NCI-H526 treated with DMSO at 0.1 percent for 48 hours (cell line): ENCODE measurements around the gene GPR132.

Source experiments
- DNase-seq: peaks from one replicate; lab custom pipeline; 2025; lab: John Stamatoyannopoulos, UW

Gene GPR132

DNA sequence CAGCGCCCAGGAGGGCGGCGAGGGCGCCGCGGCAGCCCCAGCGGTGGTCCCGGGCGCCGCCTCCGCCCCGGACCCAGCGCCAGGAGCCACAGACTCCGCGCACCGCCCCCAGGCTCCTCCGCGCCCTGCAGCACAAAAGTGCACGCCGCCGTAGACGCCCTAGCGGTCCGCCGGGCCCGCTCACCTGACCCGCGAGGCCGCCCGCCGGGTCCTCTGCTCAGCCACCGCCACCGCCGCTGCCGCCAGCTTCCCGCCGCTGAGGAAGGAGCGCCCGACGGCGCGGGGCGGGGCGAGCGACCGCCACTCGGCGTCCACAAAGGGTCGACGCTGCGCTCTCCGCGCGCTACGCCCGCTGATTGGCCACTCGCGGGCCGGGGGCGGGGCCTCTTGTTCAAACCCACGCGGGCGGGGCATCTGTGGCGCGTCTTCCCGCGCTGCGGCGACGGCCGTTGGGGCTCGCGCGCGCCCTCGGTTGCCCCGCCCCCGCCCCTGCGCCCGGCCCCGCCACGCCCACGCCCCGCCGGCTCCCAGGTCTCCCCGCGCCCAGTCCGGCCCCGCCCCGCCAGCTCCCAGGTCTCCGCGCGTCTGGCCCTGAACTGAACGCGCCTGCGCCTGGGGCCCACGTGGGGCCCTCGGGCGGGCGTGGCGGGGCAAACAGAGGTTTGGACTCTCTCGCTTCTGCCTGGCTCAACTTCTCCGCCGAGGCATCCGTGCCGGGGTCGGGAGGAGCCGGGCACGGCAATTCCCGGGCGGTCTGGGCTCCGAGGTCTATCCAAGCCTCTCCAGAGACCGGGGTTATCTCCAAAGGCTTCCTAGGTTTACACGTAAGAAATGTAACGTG, 44.2 kb downstream of the GPR132 start, which contains the start of gene CDCA4:
CDCA4 (minus strand) TSS at position 269 of the 841 bp plus-strand sequence. CDS start 9,154 bp downstream, outside the sequence.
- peak; percentile 92 for DNase-seq

DNA sequence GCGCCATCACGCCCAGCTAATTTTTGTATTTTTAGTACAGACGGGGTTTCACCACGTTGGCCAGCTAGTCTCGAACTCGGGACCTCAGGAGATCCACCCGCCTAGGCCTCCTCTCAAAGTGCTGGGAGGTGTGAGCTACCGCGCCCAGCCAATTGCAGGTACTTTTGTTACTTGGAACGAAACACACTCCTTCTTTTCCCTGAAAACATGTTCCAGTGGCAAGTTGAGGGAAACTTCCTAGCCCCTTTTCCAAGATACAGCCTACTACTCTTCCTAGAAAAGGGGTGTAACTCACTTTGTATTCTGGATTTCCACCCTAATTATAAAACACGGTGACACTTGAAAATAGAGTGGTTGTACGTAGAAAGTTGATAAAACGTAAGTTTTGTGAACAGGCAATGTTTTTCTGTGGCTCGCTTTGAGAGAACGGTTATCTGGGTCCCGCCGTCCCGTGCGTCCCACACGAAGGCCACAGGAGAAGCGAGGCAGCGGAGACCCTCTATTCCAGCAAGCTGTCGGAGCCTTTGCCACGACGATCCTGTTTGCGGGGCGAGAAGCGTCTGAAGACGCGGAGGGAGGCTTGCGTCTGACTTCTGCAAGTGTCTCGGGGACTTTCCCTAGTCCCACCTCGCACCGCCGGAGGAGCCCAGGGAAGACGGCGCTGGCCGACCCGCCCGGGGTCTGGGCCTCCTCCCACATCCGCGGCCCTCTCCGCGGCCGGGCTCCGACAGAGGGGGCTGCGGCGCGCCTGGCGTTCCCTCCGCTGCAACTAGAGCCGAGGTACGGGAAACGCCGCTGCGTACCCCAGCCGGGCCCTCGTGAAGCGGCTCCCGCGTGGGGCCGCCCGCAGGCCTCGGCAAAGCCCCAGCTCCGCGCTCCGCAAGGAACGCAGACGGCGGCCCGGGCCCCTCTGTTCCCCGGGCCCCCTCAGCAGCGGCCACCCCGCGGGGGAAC, 45.1 kb downstream of the GPR132 start:
- DNase-seq = no peak

DNA sequence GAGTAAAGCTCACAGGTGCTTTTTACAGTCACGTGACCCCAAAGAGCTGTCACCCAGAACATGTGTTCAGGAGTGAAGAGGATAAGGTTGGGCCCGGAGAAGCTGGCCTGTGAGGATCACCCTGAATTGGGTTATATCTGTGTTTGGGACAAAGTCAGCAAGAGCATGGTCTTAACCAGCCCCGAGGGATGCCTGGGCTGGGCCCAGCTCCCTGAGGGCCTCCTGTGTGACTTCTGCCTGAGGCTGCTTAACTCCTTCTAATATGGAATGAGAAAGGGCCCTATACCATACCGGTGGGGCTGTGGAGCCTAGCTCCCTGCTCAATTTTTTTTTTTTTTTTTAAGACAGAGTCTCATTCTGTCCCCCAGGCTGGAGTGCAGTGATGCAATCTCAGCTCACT, 46.8 kb downstream of the GPR132 start:
- no peak for DNase-seq

DNA sequence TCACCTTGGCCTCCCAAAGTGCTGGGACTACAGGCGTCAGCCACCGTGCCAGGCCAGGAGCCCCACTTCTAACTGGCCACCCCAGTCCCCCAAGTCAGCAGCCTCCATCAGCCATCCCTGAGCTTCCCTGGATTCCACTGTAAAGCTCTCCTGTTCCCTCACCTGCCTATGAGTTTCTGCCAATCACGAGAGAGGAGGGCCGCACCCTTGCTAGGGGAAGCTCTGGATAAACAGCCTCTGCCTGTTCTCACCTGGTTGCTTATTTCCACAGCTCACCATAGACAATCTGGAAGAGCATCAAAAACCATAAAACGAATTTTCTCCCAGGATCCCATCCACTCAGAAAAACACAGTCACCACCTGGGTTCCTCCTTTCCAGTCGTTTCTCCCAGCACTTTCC, 49.3 kb downstream of the GPR132 start:
- peak; percentile 25 for DNase-seq

DNA sequence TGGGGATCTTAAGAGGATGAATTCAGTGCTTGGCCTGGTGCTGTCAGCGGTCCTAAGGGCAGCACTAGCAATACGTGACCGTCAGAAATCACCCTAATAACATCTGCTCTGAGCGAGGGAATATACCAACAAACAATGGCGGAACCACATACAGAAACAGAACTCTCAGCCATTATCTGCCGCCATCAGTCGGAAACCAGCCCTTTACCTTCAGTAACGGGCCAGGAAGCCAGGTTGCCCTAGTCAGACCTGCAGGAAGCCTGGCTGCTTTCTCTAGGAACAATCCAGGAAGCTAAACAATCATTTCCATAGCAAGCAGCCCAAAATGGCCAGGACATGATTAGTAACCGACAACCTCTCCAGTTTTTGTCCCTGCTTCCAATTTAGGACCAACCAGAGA, 50.0 kb downstream of the GPR132 start:
- DNase-seq = no peak

DNA sequence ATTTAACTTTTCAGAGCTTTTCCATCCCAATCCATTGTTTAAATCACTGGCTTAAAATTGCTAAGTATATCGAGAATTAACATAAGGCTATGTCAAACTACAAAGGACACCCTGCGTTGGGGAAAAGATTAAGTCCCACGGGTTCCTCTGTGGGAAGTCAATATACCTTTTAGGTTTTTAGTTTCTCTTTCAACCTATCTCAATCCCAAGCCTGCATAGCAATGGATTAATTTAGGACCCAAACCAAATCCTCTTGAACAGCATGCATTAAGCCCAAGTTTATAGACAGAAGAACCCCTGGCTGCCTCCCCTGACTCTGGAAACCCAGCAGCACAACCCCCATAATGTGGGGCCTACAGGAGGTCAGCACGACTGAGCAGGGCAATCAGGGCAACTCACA, 50.6 kb downstream of the GPR132 start:
- no peak for DNase-seq

DNA sequence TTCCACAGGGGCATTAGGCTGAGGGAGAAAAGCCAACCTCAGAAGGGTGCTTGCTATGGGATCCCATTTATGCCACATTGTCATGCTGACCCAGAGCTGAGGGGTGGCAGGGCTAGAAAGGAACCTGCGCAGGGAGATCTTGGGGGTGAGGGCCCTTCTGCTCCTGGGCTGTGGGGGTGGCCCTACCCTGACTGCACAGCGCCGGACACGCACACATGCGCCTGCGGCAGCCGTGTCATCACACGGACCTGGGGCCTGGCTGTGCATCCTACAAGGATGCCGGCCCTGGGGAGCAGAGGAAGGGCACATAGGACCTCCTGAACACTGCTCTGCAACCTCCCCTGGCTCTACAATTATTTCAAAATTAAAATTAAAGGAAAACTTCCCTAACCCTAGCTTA, 51.2 kb downstream of the GPR132 start:
- no peak for DNase-seq

DNA sequence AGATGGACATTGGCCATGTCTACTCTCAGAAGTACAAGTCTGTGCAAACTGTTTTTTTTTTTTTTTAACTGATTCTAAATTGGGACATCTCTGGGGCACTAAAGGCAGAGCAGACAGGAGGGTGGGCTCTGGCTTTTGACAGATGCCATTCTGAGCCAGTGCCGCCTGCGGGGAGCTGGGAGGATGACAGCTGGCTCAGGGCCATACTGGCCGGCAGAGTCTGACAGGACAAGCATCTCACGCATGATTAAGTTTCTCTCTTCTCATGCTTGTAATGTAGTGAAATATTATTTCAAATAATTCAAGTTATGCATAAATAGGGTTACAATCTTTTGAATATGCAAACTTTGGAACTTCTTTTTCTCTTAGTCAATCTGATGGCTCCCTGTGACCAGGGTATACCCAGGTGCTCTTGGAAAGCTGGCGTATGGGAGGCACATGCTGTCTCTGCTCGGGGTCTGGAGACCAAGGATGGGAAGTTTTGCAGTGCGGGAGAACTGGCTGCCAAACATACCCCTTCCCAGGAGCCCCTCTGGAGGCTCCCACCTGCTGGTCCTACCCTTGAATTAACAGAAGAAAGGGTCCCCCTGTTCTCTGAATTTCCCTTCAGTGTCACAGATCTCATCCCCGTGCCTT, 52.0 kb downstream of the GPR132 start:
- peak; percentile 94 for DNase-seq

DNA sequence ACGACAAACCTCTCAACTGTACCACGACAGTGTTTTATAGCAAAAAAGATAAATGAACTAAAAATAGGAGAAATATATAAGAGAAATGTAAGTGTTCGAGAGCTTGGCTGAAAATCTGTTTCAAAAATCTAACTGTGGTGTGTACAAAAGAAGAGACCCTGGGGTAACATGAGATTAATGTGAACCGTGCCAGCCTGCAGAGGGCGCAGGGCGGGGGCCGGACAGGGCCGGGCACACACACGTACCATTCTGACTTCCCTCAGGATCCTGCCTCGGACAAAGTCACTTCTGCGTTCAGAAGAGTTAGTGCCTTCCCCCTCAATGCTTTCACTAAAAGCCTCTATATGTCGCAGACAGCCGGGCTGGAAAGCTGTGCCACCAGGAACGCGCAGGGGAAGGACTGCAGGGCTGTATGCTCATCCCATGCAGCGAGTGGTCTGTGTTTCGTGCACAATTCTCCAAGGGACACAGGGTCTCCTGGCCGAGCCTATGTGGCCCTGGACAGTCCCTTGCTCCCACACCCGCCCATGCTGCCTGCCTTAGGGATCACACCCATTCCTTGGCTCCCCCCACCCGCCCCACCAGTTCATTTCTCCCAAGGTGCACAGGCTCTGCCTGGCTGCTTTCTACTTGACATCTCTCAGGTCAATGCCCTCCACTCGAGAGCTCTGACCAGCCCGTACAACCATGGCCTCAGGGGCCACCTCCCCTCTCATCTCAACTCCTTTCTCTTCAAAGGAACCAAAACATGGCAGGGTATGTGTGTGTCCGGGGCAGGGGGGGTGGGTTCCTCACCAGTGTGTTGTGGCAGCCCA, 52.9 kb downstream of the GPR132 start:
- DNase-seq = peak; percentile 44

DNA sequence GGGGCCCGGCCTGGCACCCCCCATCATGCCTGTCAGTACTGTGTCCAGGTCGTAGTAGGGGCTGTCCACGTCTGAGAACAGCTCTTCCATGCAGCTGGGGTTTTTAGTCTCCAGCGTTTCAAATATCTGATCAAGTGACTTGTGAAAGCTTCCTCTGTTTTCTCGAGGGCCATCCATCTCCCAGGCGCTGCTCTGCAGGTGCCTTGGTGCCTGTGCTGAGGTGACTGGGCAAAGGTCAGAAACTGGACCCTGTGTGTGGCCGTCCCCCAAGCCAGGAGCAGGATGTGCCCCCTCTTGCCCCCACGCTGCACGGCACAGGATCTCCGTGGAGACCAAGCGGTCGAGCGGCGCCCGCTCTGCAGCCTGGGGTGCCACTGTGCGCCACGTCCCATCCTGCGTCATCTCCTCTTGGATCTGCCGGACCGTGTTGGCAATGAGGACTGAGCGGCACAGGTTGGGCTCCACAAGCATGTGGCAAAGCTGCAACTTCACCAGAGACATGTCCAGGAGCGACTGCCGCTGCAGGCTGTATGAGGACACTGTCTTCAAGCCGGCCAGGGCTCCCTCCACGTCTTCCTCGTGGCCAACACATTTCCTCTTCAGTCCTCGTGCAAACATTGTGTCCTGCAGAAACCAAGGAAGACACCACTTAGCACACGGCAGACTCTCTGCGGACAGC, 53.8 kb downstream of the GPR132 start:
- DNase-seq = no peak

DNA sequence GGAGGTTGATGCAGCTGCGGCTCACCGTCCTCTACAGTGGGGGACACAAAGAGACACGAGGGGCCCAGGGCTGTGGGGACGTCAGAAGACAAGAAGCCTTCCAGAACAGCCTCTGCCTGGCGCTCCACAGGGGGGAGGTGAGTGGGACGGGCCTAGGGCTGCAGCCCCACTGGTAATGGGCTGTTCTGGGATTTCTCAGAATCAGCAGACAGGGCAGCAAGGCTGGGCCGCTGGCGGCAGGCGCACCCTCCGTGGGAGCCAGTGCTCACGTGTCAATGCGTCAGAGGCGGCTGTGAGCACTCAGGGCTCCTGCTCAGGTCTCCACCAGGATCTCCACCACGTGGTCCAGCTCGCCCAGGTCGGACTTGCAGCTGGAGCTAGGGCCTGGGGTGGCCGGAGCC, 54.3 kb downstream of the GPR132 start:
- no peak for DNase-seq

DNA sequence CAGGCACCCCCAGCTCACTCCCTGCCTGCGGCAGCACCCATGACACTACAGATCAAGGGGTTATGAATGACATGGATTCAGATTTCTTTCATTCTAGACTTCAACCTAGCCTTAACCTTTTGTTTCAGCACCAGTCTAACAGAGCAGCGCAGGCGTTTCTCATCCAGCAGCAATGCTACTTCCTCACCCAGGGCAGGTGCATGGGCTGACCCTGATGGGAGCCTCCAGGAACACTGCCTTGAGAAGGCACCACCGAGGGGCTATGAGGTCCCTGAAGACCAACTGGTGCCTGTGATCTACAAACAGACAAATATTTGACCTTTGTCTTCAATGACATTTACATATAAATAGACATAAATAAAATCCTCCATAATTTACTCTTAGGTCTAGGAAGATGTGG, 55.1 kb downstream of the GPR132 start:
- DNase-seq = no peak

DNA sequence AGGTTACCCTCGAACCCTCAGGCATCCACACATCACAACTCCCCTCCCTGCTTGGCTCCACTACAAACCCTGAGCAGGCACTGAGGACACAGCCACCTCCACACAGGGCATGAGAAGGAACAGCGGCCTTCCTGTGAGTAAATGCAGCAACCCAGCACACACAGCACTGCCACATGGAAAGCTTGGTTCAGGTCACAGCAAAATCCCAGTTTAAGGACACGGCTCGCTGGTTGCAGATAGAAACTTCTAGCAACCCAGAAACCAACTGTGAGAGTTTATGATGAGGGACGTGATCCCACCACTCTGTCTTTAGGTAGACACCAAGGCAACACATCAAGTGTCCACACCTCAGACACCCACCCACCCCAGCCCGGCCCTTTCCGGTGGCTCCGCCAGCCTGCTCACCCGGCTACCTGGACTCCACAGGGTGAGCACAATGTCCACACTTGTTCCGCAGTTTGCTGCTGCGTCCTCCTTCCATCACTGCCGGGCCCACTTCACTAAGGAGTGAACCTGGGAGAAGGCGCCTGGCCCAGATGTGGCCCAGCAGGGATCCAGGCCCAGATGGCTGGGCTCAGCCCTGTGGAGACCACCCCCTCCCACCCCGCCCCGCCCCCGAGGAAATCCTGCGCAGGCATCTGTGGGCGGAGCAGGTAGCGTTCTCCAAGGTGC, 57.5 kb downstream of the GPR132 start:
- no peak for DNase-seq

DNA sequence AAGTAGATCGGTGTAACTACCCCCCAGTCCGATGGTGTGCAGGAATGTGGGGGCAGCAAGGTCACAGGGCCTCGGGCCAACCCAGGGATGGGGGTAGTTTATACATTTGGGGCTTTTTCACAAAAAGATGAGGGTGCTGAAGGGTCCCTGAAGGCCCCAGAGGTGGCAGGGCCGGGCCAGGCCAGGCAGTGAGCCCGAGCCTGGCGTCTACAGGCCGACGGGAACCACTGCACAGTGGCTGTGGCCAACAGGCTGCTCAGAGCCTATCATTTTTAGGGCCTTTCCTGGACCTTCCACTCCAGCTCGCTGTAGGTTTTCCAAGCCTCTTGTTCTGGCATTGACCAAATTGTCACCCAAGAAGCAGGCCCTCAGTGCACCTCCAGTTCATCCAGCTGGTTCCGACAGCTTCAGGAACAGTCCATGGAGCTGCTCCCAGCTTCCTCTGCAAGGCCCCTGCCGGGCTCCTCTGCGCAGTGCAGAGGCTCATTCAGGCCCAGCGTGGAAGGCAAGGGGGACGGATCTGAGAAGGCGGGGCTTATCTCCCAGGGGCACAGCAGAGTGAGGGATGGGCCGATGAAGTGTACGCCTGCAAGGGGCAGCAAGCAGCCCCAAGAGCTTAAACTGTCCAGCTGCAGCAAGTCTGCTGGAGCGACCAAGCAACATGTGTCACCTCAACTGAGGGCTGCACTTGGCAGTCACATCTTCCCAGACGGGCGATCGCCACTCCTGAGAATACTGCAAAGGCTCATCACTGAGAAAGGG, 58.2 kb downstream of the GPR132 start:
- DNase-seq = no peak

DNA sequence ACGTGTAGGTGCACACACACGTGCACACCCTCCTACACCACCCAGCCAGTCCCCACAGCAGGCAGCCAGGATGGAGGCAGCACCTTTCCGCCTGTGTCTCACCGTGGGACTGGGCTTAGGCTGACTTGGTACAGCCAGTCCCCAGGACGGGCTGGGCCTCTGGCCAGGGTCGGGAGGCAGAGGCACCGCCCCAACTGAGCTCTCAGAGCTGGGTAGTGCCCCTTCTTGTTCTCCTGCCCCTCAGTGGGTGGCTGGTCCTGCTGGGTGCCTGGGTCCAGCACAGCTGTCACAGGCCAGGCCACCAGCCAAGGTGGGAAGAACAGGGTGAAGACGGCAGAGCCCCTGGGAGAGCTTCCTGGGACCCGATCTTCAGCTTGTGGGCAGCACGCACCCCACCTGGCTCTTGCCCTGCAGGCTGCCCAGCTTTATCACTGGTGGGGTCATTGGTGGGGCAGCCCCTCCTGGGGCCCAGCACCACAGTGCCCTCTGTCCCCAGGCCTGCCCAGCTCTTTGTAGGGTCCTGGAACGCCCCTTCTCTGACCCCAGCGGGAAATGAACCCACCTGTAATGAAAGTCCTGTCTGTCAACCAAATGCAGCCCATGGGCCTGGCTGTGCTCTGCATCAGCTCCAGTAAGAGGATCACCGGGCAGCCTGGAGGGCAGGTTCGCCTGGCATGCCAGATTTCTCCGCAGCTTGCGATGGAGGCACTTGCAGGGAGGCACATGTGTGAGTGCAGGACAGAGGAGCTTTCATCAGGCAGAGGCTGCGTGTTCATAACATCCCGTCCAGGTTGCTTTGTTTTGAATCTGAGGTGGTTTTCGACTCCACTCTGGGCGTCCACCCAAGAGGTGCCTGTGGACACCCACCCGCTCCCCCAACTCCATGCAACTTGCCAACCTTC, 59.0 kb downstream of the GPR132 start:
- no peak for DNase-seq

DNA sequence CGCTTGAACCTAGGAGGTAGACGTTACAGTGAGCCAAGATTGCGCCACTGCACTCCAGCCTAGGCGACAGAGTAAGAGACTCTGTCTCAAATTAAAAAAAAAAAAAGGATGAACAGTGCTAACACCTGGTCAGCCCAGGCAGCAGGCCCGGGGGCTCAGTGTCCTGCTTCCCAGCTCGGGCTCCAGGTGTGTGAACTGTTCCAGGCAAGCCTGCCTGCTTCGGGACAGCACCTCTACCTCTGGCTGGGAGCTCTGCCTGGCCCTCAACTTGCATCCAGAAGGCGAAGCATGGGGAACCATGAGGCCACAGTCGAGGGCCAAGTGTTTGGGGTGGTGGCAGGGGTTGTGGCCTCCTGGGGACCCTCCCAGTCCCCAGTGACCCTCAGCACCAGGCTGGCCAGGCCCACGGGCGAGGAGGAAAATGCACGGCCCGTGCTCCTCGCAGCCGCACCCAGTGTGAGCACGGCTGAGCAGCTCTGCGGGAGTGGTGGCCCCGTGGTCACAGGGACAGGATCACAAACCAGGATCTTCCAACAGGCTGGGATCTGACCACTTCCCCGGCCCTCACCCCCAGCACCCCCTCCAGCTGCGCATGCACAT, 59.8 kb downstream of the GPR132 start:
- no peak for DNase-seq
